ENCODE measurements around the gene SHLD1. TPM values are rescaled to one million over a fixed set of nuclear protein-coding genes. Genes with fewer than 3 reads are reported as not detected.

SHLD1 gene
- total RNA-seq, 1 experiment from 2014 or later, result 6.7 TPM

DNA sequence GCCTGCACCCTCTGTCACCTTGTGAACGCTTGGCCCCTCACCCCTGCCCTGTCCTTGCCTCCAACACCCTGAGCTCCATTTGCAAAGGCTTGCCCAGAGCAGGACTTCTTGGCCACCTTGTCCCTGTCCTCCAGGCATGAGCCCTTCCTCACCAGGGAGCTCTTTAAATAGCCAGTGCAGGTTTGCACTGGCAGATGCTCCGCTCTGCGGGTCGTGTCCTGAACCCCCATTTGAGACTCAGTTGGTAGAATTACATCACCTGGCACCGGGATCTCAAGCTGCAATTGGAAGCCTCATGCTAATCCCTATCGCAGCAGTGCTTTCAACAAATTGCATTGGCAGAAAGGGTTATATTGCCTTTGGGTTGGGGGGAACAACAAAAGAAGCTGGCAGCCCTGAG is 114.2 kb downstream of the SHLD1 start:
- no peak overlapping the region for H3K56ac ChIP-seq (ENCODE audit: insufficient read length, low read depth, low read length)
- no peak overlapping the region for H3K18ac ChIP-seq (ENCODE audit: insufficient read length, low read depth, low read length)
- no peaks in the 10 kb centered on the region for H3K27me3 Mint-ChIP-seq (ENCODE audit: low read depth)
- no peak overlapping the region for H3K9ac ChIP-seq (ENCODE audit: extremely low read depth, insufficient read length, low read length)
- H2AK5ac ChIP-seq (ENCODE audit: insufficient read length, low read length), result no peak overlapping the region
- H4K8ac ChIP-seq (replicated peaks; ENCODE audit: insufficient read length, low read depth, low read length), result no peak overlapping the region
- no peak overlapping the region for H4K91ac ChIP-seq (ENCODE audit: insufficient read length, low read depth, low read length)
- H2BK15ac ChIP-seq (ENCODE audit: low read depth, low read length), result no peak overlapping the region
- no peaks in the 10 kb centered on the region for H3K4me1 ChIP-seq (ENCODE audit: insufficient read depth, low read length)
- H3K4me3 Mint-ChIP-seq, result no peak overlapping the region
- no peak overlapping the region for H3K4ac ChIP-seq (ENCODE audit: low read depth, low read length)
- no peak overlapping the region for H3K23ac ChIP-seq (ENCODE audit: insufficient read length, low read depth, low read length)
- no peak overlapping the region for H2BK12ac ChIP-seq (ENCODE audit: insufficient read length, low read depth, low read length)
- H3K9me3 Mint-ChIP-seq, result no peaks in the 10 kb centered on the region
- H3K27me3 ChIP-seq (ENCODE audit: insufficient read depth, low read length), result no peaks in the 10 kb centered on the region
- H3K79me2 ChIP-seq (ENCODE audit: insufficient read depth, low read length), result no peaks in the 10 kb centered on the region
- H4K20me1 ChIP-seq (ENCODE audit: control insufficient read depth, insufficient read depth, insufficient read length), result no peaks in the 10 kb centered on the region
- H4K5ac ChIP-seq (ENCODE audit: insufficient read length, low read depth, low read length), result no peak overlapping the region
- TF ChIP-seq, protein P1, sequence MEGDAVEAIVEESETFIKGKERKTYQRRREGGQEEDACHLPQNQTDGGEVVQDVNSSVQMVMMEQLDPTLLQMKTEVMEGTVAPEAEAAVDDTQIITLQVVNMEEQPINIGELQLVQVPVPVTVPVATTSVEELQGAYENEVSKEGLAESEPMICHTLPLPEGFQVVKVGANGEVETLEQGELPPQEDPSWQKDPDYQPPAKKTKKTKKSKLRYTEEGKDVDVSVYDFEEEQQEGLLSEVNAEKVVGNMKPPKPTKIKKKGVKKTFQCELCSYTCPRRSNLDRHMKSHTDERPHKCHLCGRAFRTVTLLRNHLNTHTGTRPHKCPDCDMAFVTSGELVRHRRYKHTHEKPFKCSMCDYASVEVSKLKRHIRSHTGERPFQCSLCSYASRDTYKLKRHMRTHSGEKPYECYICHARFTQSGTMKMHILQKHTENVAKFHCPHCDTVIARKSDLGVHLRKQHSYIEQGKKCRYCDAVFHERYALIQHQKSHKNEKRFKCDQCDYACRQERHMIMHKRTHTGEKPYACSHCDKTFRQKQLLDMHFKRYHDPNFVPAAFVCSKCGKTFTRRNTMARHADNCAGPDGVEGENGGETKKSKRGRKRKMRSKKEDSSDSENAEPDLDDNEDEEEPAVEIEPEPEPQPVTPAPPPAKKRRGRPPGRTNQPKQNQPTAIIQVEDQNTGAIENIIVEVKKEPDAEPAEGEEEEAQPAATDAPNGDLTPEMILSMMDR (conservative IDR thresholded peaks at IDR 0.05), result no peak
- H3K27ac ChIP-seq (ENCODE audit: insufficient read length, low read depth, low read length), result no peak overlapping the region
- WGBS (ENCODE audit: extremely low coverage, insufficient read length, low lambda C conversion rate), result no CpG with 5 or more reads among the region's 6 CpGs
- no peak overlapping the region for H3T11ph ChIP-seq (ENCODE audit: low read length)
- no peaks in the 10 kb centered on the region for H3K36me3 Mint-ChIP-seq (ENCODE audit: insufficient read depth in 1 of 3, low read depth in 3 of 3)
- H3K4me2 ChIP-seq (ENCODE audit: insufficient read depth, insufficient read length, low read length), result no peak overlapping the region
- H3K79me1 ChIP-seq (ENCODE audit: insufficient read depth, low read depth, low read length, poor library complexity, severe bottlenecking), result no peaks in the 10 kb centered on the region
- H3K4me1 Mint-ChIP-seq, result peaks cover 0 to 7% of the 10 kb centered on the region in 2 experiments; a peak in 2 of 4 replicates
- H2AFZ ChIP-seq (ENCODE audit: low read length), result no peak overlapping the region
- no peaks in the 10 kb centered on the region for H3K23me2 ChIP-seq (ENCODE audit: insufficient read length, low read depth, low read length, poor library complexity, severe bottlenecking)
- H2BK120ac ChIP-seq (ENCODE audit: low read depth, low read length, poor library complexity, severe bottlenecking), result no peak overlapping the region
- no peak overlapping the region; a peak in 1 of 7 replicates for H3K27ac Mint-ChIP-seq
- H3K9me3 ChIP-seq (ENCODE audit: control insufficient read depth, low read depth, low read length), result no peaks in the 10 kb centered on the region
- H2BK20ac ChIP-seq (ENCODE audit: low read depth, low read length, poor library complexity, severe bottlenecking), result no peak overlapping the region
- no peak for DNase-seq
- no peak overlapping the region for H2BK5ac ChIP-seq (ENCODE audit: insufficient read length, low read length)
- no peak overlapping the region; the same call in 1 of the 2 replicates for H3K14ac ChIP-seq (ENCODE audit: insufficient read depth, low read length)

Measured in H9 (cell line).